IMR-90 (cell line): Measurements from ENCODE around the gene RARRES2. TPM values are rescaled to one million over a fixed set of nuclear protein-coding genes. Genes with fewer than 3 reads are reported as not detected.

Experiments
- ATAC-seq: fragments of 200-7000 bp; cut with Tn5 transposase; 2 replicates; pipeline ENCODE4 v1.9.1; 2020; ENCODE audit warnings: low read depth, mild to moderate bottlenecking, moderate library complexity
- BruUV-seq: library from RNA; stranded (reverse); fragments of 400-500 nt; replicated peaks from 2 replicates; lab custom pipeline; 2021; lab: Mats Ljungman, UMichigan
- CTCF ChIA-PET: fragments of 300-600 bp; formaldehyde crosslinking; extraction: SDS; loops from one replicate; lab custom pipeline; 2021; ENCODE audit warnings: antibody characterized with exemption; lab: Yijun Ruan, JAX
- POLR2A ChIA-PET: fragments of 300-600 bp; sonication (Branson Sonifier 250); formaldehyde crosslinking; loops from one replicate; lab custom pipeline; 2022; ENCODE audit warnings: antibody characterized with exemption; ENCODE audit not compliant: unreplicated experiment; lab: Charles Lee
- DNase-seq: peaks from one replicate; pipeline ENCODE4 v3.0.0; 2013
- H2AFZ ChIP-seq: replicated peaks from 2 replicates; pipeline ENCODE3; 2013; ENCODE audit warnings: low read length, mild to moderate bottlenecking; ENCODE audit not compliant: poor library complexity
- H2AK5ac ChIP-seq: 2 replicates; pipeline ENCODE4 v1.6.1; 2013; ENCODE audit warnings: low read depth, low read length, inconsistent platforms
- H2AK9ac ChIP-seq: replicated peaks from 2 replicates; pipeline ENCODE3; 2013; ENCODE audit warnings: mild to moderate bottlenecking, low read depth, low read length, moderate library complexity; ENCODE audit not compliant: poor library complexity
- H2BK120ac ChIP-seq: 2 replicates; pipeline ENCODE4 v1.6.1; 2013; ENCODE audit warnings: low read depth, low read length, inconsistent platforms
- H2BK15ac ChIP-seq: 3 replicates; pipeline ENCODE4 v1.6.1; 2013; ENCODE audit warnings: low read depth, low read length, inconsistent platforms
- H2BK20ac ChIP-seq: 2 replicates; pipeline ENCODE4 v1.6.1; 2013; ENCODE audit warnings: low read depth, mild to moderate bottlenecking, inconsistent platforms, low read length, moderate library complexity
- H2BK5ac ChIP-seq: 2 replicates; pipeline ENCODE4 v1.6.1; 2013; ENCODE audit warnings: mild to moderate bottlenecking, low read depth, low read length, inconsistent platforms; ENCODE audit not compliant: poor library complexity, severe bottlenecking
- H3K14ac ChIP-seq: replicated peaks from 2 replicates; pipeline ENCODE4 v1.6.1; 2013; ENCODE audit warnings: low read depth, low read length, inconsistent platforms
- H3K18ac ChIP-seq: 2 replicates; pipeline ENCODE4 v1.6.1; 2013; ENCODE audit warnings: low read depth, low read length, control low read depth
- H3K23ac ChIP-seq: 2 replicates; pipeline ENCODE4 v1.6.1; 2013; ENCODE audit warnings: low read depth, low read length, inconsistent platforms
- H3K27ac ChIP-seq: 2 replicates; pipeline ENCODE4 v1.5.1; 2013; ENCODE audit warnings: mild to moderate bottlenecking, control low read depth, low read length; ENCODE audit not compliant: insufficient read depth
- H3K27me3 ChIP-seq: 2 replicates; pipeline ENCODE4 v1.6.1; 2013; ENCODE audit warnings: low read length; ENCODE audit not compliant: control insufficient read depth, insufficient read depth
- H3K36me3 ChIP-seq: 2 replicates; pipeline ENCODE4 v1.6.1; 2013; ENCODE audit warnings: low read length, mixed read lengths; ENCODE audit not compliant: control insufficient read depth, insufficient read depth
- H3K4ac ChIP-seq: 2 replicates; pipeline ENCODE4 v1.6.1; 2013; ENCODE audit warnings: low read depth, low read length, inconsistent platforms
- H3K4me1 ChIP-seq: 2 replicates; pipeline ENCODE4 v1.6.1; 2013; ENCODE audit warnings: low read length, mixed read lengths; ENCODE audit not compliant: control insufficient read depth, insufficient read depth
- H3K4me2 ChIP-seq: 2 replicates; pipeline ENCODE4 v1.6.1; 2013; ENCODE audit warnings: low read depth, mild to moderate bottlenecking, control low read depth, low read length, moderate library complexity
- H3K4me3 ChIP-seq: 2 replicates; pipeline ENCODE4 v1.5.1; 2013; ENCODE audit warnings: low read depth, mild to moderate bottlenecking, control low read depth, low read length, moderate library complexity; ENCODE audit not compliant: insufficient read depth
- H3K56ac ChIP-seq: 2 replicates; pipeline ENCODE4 v1.6.1; 2013; ENCODE audit warnings: low read length, inconsistent platforms; ENCODE audit not compliant: insufficient read depth; ENCODE audit errors: extremely low read depth
- H3K79me1 ChIP-seq, 2 experiments: 2 replicates each; pipeline ENCODE4 v1.6.1; 2013; ENCODE audit warnings: low read length in 2 of 2, inconsistent platforms in 1 of 2, low read depth in 1 of 2
- H3K9ac ChIP-seq: 2 replicates; pipeline ENCODE4 v1.6.1; 2013; ENCODE audit warnings: low read depth, low read length, control low read depth
- H3K9me1 ChIP-seq: 2 replicates; pipeline ENCODE4 v1.6.1; 2013; ENCODE audit warnings: low read length, inconsistent platforms; ENCODE audit not compliant: insufficient read depth
- H3K9me3 ChIP-seq: 2 replicates; pipeline ENCODE4 v1.6.1; 2013; ENCODE audit warnings: low read length; ENCODE audit not compliant: control insufficient read depth, insufficient read depth
- H4K20me1 ChIP-seq: 2 replicates; pipeline ENCODE4 v1.6.1; 2013; ENCODE audit warnings: low read length, inconsistent platforms; ENCODE audit not compliant: insufficient read depth
- H4K5ac ChIP-seq: 2 replicates; pipeline ENCODE4 v1.6.1; 2013; ENCODE audit warnings: mild to moderate bottlenecking, low read depth, low read length, control low read depth
- H4K8ac ChIP-seq, 2 experiments: 2 replicates each; pipeline ENCODE4 v1.6.1; 2013; ENCODE audit warnings: low read depth in 2 of 2, low read length in 2 of 2, control low read depth in 1 of 2, inconsistent platforms in 1 of 2
- H4K91ac ChIP-seq: 2 replicates; pipeline ENCODE4 v1.6.1; 2013; ENCODE audit warnings: low read depth, low read length, inconsistent platforms; ENCODE audit not compliant: insufficient read depth
- BHLHE40 ChIP-seq: fragments of 150-350 bp; IDR thresholded peaks from 2 replicates; pipeline ENCODE4 v1.6.1; 2016; ENCODE audit warnings: mild to moderate bottlenecking, low read depth, low read length
- CHD1 ChIP-seq: IDR thresholded peaks from 2 replicates; pipeline ENCODE4 v1.6.1; 2012; ENCODE audit warnings: low read depth, low read length, improper control_type of control experiment
- CTCF ChIP-seq: conservative IDR thresholded peaks from 2 replicates; pipeline ENCODE4 v1.5.1; 2012; ENCODE audit warnings: mild to moderate bottlenecking, low read depth, low read length, improper control_type of control experiment
- ELK1 ChIP-seq: fragments of 150-350 bp; IDR thresholded peaks from 2 replicates; pipeline ENCODE4 v1.6.1; 2016; ENCODE audit warnings: low read depth, mild to moderate bottlenecking, low read length, moderate library complexity, borderline replicate concordance
- FOS ChIP-seq: fragments of 150-350 bp; IDR thresholded peaks from 2 replicates; pipeline ENCODE4 v1.6.1; 2016; ENCODE audit warnings: low read depth, low read length
- MAZ ChIP-seq: IDR thresholded peaks from 2 replicates; pipeline ENCODE4 v1.6.1; 2012; ENCODE audit warnings: low read depth, mild to moderate bottlenecking, low read length, improper control_type of control experiment, moderate library complexity, borderline replicate concordance
- MXI1 ChIP-seq: IDR thresholded peaks from 2 replicates; pipeline ENCODE4 v1.6.1; 2012; ENCODE audit warnings: low read depth, mild to moderate bottlenecking, low read length, moderate library complexity, borderline replicate concordance
- POLR2A ChIP-seq: IDR thresholded peaks from 2 replicates; pipeline ENCODE4 v1.6.1; 2012; ENCODE audit warnings: mild to moderate bottlenecking, low read depth, low read length
- RCOR1 ChIP-seq: IDR thresholded peaks from 2 replicates; pipeline ENCODE4 v1.6.1; 2012; ENCODE audit warnings: mild to moderate bottlenecking, low read length, improper control_type of control experiment; ENCODE audit not compliant: insufficient replicate concordance
- RFX5 ChIP-seq: IDR thresholded peaks from 2 replicates; pipeline ENCODE4 v1.8.0; 2012; ENCODE audit warnings: low read depth, mild to moderate bottlenecking, low read length, moderate library complexity
- SMC3 ChIP-seq: fragments of 150-350 bp; IDR thresholded peaks from 2 replicates; pipeline ENCODE4 v1.6.1; 2016; ENCODE audit warnings: low read depth, mild to moderate bottlenecking, antibody characterized with exemption, low read length, moderate library complexity
- USF2 ChIP-seq: fragments of 150-350 bp; IDR thresholded peaks from 2 replicates; pipeline ENCODE4 v1.6.1; 2017; ENCODE audit warnings: mild to moderate bottlenecking, antibody characterized with exemption, low read length, low read depth
- whole genome bisulfite sequencing, 2 experiments: methylation state at CpG; one replicate each; pipeline versions ENCODE4 v1.1.5 to v1.1.7; 2013; ENCODE audit warnings: missing lambda C conversion rate in 2 of 2; ENCODE audit not compliant: insufficient read length in 1 of 2; ENCODE audit errors: extremely low coverage in 2 of 2; 5-methylcytosine and 5-hydroxymethylcytosine counted together
- dilution Hi-C: fragments of 300-500 bp; cut with HindIII; formaldehyde crosslinking; loops from one replicate; pipeline ENCODE4 v1.14.3; 2018; ENCODE audit warnings: low sequenced_read_pairs; ENCODE audit not compliant: unreplicated experiment
- in situ Hi-C: fragments of 300-500 bp; cut with MboI; formaldehyde crosslinking; loops from 3 replicates; pipeline ENCODE4 v1.14.3; 2019; ENCODE audit warnings: low sequenced_read_pairs, inconsistent platforms, mixed read lengths
- intact Hi-C: fragments of 100-400 bp; cut with micrococcal nuclease; formaldehyde crosslinking; loops from 2 replicates; pipeline ENCODE4 v1.10.0; 2022
- polyA plus RNA-seq, 3 experiments: library from polyadenylated mRNA; depleted of rRNA; stranded (reverse); fragments of >200 nt; gene quantifications; 2 replicates each; pipeline ENCODE4 v1.2.3, GENCODE V29; 2012; ENCODE audit warnings: low replicate concordance in 1 of 3
- total RNA-seq: library from RNA; depleted of rRNA; stranded (reverse); fragments of >200 nt; gene quantifications from 2 replicates; pipeline ENCODE4 v1.2.3, GENCODE V29; 2012

Gene RARRES2
- total and polyA plus RNA-seq, 2 of the 4 experiments (the other 2 are of a cell fraction) = 1.6 TPM; not detected in 1

- Histone ChIP-seq H2AK9ac (peak overlapping the region; percentile 66), H3K14ac (no peak overlapping the region), H4K8ac (no peak overlapping the region), H3K9me3 (no peaks in the 10 kb centered on the region), H3K4ac (no peak overlapping the region), H3K9me1 (peaks cover 2% of the 10 kb centered on the region; the same call in 1 of the 2 replicates), H3K4me3 (no peak overlapping the region), H3K27me3 (no peaks in the 10 kb centered on the region), H2BK20ac (no peak overlapping the region), H3K18ac (no peak overlapping the region), H3K27ac (no peak overlapping the region), H3K4me1 (peaks cover 18% of the 10 kb centered on the region), H3K56ac (no peak overlapping the region), H3K79me1 (peaks cover 21 to 48% of the 10 kb centered on the region in 2 experiments; a peak in 3 of 4 replicates), H3K9ac (no peak overlapping the region), H3K36me3 (peaks cover 38% of the 10 kb centered on the region), H2AFZ (no peak overlapping the region), H4K91ac (no peak overlapping the region), H2AK5ac (no peak overlapping the region), H2BK120ac (no peak overlapping the region), H2BK5ac (no peak overlapping the region), H4K20me1 (peaks cover 9% of the 10 kb centered on the region), H2BK15ac (no peak overlapping the region), H3K23ac (no peak overlapping the region), H3K4me2 (no peak overlapping the region), H4K5ac (no peak overlapping the region)
- POLR2A ChIA-PET = interaction anchor here (0.7 kb wide), 1 partner anchor 37 kb away, joined by 6 read pairs; no protein-coding TSS in a partner anchor
- no peak for DNase-seq
- dilution Hi-C loops (no loop called here), intact Hi-C loops (no loop called here), in situ Hi-C loops (no loop called here)
- no peak for ATAC-seq
- 89% methylated on average over 34 of the region's 79 CpGs; no CpG with 5 or more reads in 1 of the 2 experiments for WGBS, 2 experiments
- no peak for TF ChIP-seq ELK1
- TF ChIP-seq RFX5 = no peak
- TF ChIP-seq MAZ = no peak
- no peak for TF ChIP-seq BHLHE40
- no peak for TF ChIP-seq CHD1
- no peak for TF ChIP-seq RCOR1
- TF ChIP-seq CTCF = no peak
- no peak for TF ChIP-seq USF2
- no peak for TF ChIP-seq MXI1
- TF ChIP-seq POLR2A = no peak
- no peak for TF ChIP-seq SMC3
- TF ChIP-seq FOS = no peak
- no TSS peak for BruUV-seq
- CTCF ChIA-PET = interaction anchor here (1.2 kb wide), 1 partner anchor 14 kb away, joined by 3 read pairs; no protein-coding TSS in a partner anchor
These were observed 31.0 kb upstream of the RARRES2 start for GRCh38 chr7:150372271-150373048.
